K562 (cell line): ENCODE measurements around the gene DOCK6. TPM values are rescaled to one million over a fixed set of nuclear protein-coding genes. Genes with fewer than 3 reads are reported as not detected.

ENCODE experiments used
- AFF1 ChIP-seq, 2 experiments: fragments of 450-650 bp; IDR thresholded peaks; 2 replicates each; pipeline ENCODE4 v1.6.1; 2018; ENCODE audit warnings: mild to moderate bottlenecking in 2 of 2, low read depth in 1 of 2; ENCODE audit not compliant: partially characterized antibody in 2 of 2
- BACH1 ChIP-seq: fragments of 200-800 bp; sonication (Bioruptor generic); IDR thresholded peaks from 2 replicates; pipeline ENCODE4 v1.6.1; 2016; ENCODE audit warnings: missing genetic modification characterization, missing compliant biosample characterization
- BCOR ChIP-seq: fragments of 450-650 bp; IDR thresholded peaks from 2 replicates; pipeline ENCODE4 v1.6.1; 2016
- CHD1 ChIP-seq: fragments of 200-600 bp; sonication (generic); IDR thresholded peaks from one replicate; pipeline ENCODE4 v1.6.1; 2012; ENCODE audit warnings: mild to moderate bottlenecking, moderate library complexity, low read length, inconsistent platforms
- CREB1 ChIP-seq, 2 experiments: sonication (generic) in 1 of 2; formaldehyde crosslinking in 1 of 2; IDR thresholded peaks; 2 replicates each; pipeline versions ENCODE4 v1.6.1 to v1.8.0; 2012 to 2022; ENCODE audit warnings: inconsistent platforms in 1 of 2, mild to moderate bottlenecking in 1 of 2, missing genetic modification reagents in 1 of 2, moderate library complexity in 1 of 2
- EGR1 ChIP-seq: fragments of 450-650 bp; conservative IDR thresholded peaks from 2 replicates; pipeline ENCODE4 v1.6.1; 2017; ENCODE audit warnings: mild to moderate bottlenecking
- ELF1 ChIP-seq: fragments of 200-800 bp; sonication (Bioruptor generic); IDR thresholded peaks from 2 replicates; pipeline ENCODE4 v1.6.1; 2016; ENCODE audit warnings: missing genetic modification characterization, missing compliant biosample characterization
- GTF3C2 ChIP-seq: IDR thresholded peaks from 3 replicates; pipeline ENCODE4 v1.6.1; 2011; ENCODE audit warnings: borderline replicate concordance, mild to moderate bottlenecking, moderate library complexity; ENCODE audit not compliant: insufficient read length; ENCODE audit errors: extremely low read depth
- MLX ChIP-seq, 2 experiments: fragments of 450-650 bp in 1 of 2; sonication (generic) in 1 of 2; formaldehyde crosslinking; conservative IDR thresholded peaks; 2 replicates each; pipeline versions ENCODE4 v1.4.0 to v1.8.1; 2020 to 2022; ENCODE audit warnings: mild to moderate bottlenecking in 1 of 2, missing genetic modification reagents in 1 of 2
- POLR2A ChIP-seq: fragments of 450-650 bp; conservative IDR thresholded peaks from 2 replicates; pipeline ENCODE4 v1.6.1; 2016
- RBFOX2 ChIP-seq: fragments of 200-400 bp; formaldehyde crosslinking; IDR thresholded peaks from 2 replicates; pipeline ENCODE4 v1.6.1; 2017; ENCODE audit warnings: low read depth, mild to moderate bottlenecking, low read length, moderate library complexity
- RBM25 ChIP-seq: fragments of 200-400 bp; formaldehyde crosslinking; IDR thresholded peaks from 2 replicates; pipeline ENCODE4 v1.6.1; 2018; ENCODE audit warnings: low read length, low read depth, moderate library complexity; ENCODE audit not compliant: severe bottlenecking
- polyA plus RNA-seq, 8 experiments: library from polyadenylated mRNA; depleted of rRNA in 4 of 8; stranded (reverse) in 5 of 8; unstranded in 3 of 8; fragments of >200 nt; fragmentation: Nextera tagmentation in 2 of 8; fragmentation: Illumina TruSeq in 1 of 8; extraction: Ambion mirVana in 2 of 8; extraction: Trizol in 1 of 8; gene quantifications; 2 replicates each; pipeline versions ENCODE4 v1.2.1 to v1.2.3, GENCODE V29; 2011 to 2014; ENCODE audit warnings: inconsistent platforms in 1 of 8, missing spikeins in 1 of 8
- total RNA-seq, 7 experiments: library from RNA; depleted of rRNA in 6 of 7; stranded (reverse); fragments of >200 nt in 6 of 7; fragmentation: Illumina TruSeq in 2 of 7; extraction: Trizol in 2 of 7; gene quantifications; 2 replicates each; pipeline versions ENCODE4 v1.2.1 to v1.2.3, GENCODE V29; 2011 to 2021; ENCODE audit warnings: low replicate concordance in 1 of 7
- TF ChIP-seq, protein P1 (sequence below), 2 experiments: fragments of 450-650 bp; conservative IDR thresholded peaks; 2 replicates each; pipeline ENCODE4 v1.6.1; 2017; ENCODE audit warnings: mild to moderate bottlenecking in 2 of 2, moderate library complexity in 2 of 2
- TF ChIP-seq, protein P2 (sequence below), 3 experiments: fragments of 200-800 bp in 1 of 3; sonication (Bioruptor generic) in 1 of 3; sonication (generic) in 1 of 3; formaldehyde crosslinking in 1 of 3; IDR thresholded peaks; 2 replicates each; pipeline versions ENCODE4 v1.6.1 to v1.8.0; 2016 to 2022; ENCODE audit warnings: mild to moderate bottlenecking in 2 of 3, missing compliant biosample characterization in 2 of 3, missing genetic modification characterization in 2 of 3, missing genetic modification reagents in 1 of 3

The DOCK6 gene
- total and polyA plus RNA-seq, 9 of the 15 experiments (the other 6 are each of a cell fraction or from before 2014, with no cell fraction given) = 0.35 to 19.3 (median 3.8) TPM

- no peak for TF ChIP-seq AFF1 (IDR thresholded peaks at IDR 0.05; ENCODE audit: low read depth in 1 of 2, partially characterized antibody in 2 of 2)
- peak; percentile 100 for TF ChIP-seq BCOR
- TF ChIP-seq ELF1 = peak; percentile 85
- 0 out of 4 replicates have a peak, but pooled peaks of 1 of the 2 experiments have one; percentile 25 for TF ChIP-seq MLX (CRISPR knock-in tag; conservative IDR thresholded peaks at IDR 0.05)
- TF ChIP-seq, protein P1, sequence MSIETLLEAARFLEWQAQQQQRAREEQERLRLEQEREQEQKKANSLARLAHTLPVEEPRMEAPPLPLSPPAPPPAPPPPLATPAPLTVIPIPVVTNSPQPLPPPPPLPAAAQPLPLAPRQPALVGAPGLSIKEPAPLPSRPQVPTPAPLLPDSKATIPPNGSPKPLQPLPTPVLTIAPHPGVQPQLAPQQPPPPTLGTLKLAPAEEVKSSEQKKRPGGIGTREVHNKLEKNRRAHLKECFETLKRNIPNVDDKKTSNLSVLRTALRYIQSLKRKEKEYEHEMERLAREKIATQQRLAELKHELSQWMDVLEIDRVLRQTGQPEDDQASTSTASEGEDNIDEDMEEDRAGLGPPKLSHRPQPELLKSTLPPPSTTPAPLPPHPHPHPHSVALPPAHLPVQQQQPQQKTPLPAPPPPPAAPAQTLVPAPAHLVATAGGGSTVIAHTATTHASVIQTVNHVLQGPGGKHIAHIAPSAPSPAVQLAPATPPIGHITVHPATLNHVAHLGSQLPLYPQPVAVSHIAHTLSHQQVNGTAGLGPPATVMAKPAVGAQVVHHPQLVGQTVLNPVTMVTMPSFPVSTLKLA (conservative IDR thresholded peaks at IDR 0.05) = peak in 1 of 2 experiments; percentile 63; a peak in 1 of 4 replicates
- TF ChIP-seq RBM25 = peak; percentile 97
- peak; percentile 52 for TF ChIP-seq EGR1
- TF ChIP-seq BACH1 = no peak
- no peak for TF ChIP-seq CHD1
- TF ChIP-seq POLR2A = 0 out of 2 replicates have a peak, but pooled peaks have one; percentile 27
- TF ChIP-seq RBFOX2 = peak; percentile 47
- TF ChIP-seq, protein P2, sequence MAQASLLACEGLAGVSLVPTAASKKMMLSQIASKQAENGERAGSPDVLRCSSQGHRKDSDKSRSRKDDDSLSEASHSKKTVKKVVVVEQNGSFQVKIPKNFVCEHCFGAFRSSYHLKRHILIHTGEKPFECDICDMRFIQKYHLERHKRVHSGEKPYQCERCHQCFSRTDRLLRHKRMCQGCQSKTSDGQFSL (CRISPR knock-in tag; IDR thresholded peaks at IDR 0.05) = peak; percentile 4; the same call in 1 of the 2 replicates
- TF ChIP-seq, protein P2 (tag; IDR thresholded peaks at IDR 0.05) = no peak
- TF ChIP-seq CREB1 (IDR thresholded peaks at IDR 0.05) = peak; percentile 38; the same call in 1 of the 2 replicates
- peak; percentile 33; the same call in 1 of the 2 replicates for TF ChIP-seq CREB1 (CRISPR knock-in tag; IDR thresholded peaks at IDR 0.05)
- TF ChIP-seq GTF3C2 = peak; percentile 64
Observed at GRCh38 chr19:11261971-11262839, at the start of gene DOCK6 (continued).
